Mononuclear cell (primary cell): ENCODE data around the gene RBM5. TPM values are rescaled to one million over a fixed set of nuclear protein-coding genes. Genes with fewer than 3 reads are reported as not detected.

ENCODE experiments used
- H3K27me3 ChIP-seq: 2 replicates; pipeline ENCODE4 v1.6.0; 2011; ENCODE audit warnings: low read length, control low read depth; ENCODE audit not compliant: insufficient read depth
- H3K4me1 ChIP-seq: 2 replicates; pipeline ENCODE4 v1.5.1; 2011; ENCODE audit warnings: mild to moderate bottlenecking, low read length, control low read depth; ENCODE audit not compliant: insufficient read depth
- H3K4me3 ChIP-seq: 2 replicates; pipeline ENCODE4 v1.5.1; 2011; ENCODE audit warnings: mild to moderate bottlenecking, low read length, moderate library complexity
- H3K9me3 ChIP-seq: 2 replicates; pipeline ENCODE4 v1.5.1; 2011; ENCODE audit warnings: low read depth, mild to moderate bottlenecking, control low read depth, low read length
- total RNA-seq: library from RNA; depleted of rRNA; stranded (reverse); fragments of >200 nt; gene quantifications from one replicate; pipeline ENCODE4 v1.2.3, GENCODE V29; 2012

RBM5 gene
- total RNA-seq, 1 donor, result 375 TPM

DNA sequence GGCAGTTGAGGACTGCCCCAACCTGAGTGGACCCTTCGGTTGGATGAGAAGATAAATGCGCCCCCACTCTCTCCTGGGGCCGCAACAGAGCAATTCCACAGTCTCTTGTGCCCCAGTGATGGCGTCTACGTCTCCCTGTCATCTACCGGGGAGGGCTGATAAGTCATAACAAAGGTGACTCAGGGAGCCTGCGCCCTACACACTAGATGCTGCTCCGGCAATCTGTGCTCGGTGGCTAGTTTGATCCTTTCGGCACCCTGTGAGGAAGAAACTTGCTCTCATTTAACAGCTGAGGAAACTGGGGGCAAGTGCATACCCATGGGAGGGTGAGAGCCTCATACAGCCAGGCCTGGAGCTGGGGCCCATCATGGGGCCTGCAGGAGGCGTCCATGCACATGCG is 52.3 kb downstream of the RBM5 start:
- no peak overlapping the region for H3K4me3 ChIP-seq

DNA sequence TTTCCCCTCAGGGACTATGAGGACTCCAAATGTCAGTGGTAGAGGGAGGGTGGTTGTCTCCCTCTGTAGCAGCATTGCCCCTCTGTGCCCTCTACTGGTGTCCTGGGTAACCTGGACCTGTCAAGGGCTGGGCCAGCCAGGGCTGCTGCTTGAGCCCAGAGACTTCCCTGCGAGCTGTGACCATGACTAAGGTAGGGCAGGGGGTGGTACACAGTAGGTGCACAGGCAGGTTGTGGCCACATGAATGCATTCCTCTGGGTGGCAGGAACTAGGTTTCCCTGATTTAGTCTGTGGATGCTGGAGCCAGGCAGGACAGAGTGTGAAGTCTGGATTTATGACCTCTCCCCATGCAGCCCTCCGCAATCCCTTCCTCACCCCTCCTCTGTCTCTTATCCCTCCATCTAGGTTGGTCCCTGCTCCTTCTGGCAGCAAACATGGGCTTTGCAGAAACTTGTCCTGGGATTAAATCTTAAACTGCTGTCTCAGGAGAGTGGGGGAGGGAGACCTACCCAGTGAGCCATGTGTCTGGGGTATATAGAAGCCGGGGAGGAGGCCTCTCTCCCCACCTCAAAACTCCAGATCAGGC is 57.7 kb downstream of the RBM5 start:
- no peak overlapping the region for H3K4me3 ChIP-seq
- H3K27me3 ChIP-seq, result no peaks in the 10 kb centered on the region
- no peaks in the 10 kb centered on the region for H3K9me3 ChIP-seq
- H3K4me1 ChIP-seq, result peaks cover 7% of the 10 kb centered on the region

More for the DNA sequence above, 52.3 kb downstream of the RBM5 start:
- H3K9me3 ChIP-seq, result no peaks in the 10 kb centered on the region
- peaks cover 16% of the 10 kb centered on the region for H3K4me1 ChIP-seq
- no peaks in the 10 kb centered on the region for H3K27me3 ChIP-seq

DNA sequence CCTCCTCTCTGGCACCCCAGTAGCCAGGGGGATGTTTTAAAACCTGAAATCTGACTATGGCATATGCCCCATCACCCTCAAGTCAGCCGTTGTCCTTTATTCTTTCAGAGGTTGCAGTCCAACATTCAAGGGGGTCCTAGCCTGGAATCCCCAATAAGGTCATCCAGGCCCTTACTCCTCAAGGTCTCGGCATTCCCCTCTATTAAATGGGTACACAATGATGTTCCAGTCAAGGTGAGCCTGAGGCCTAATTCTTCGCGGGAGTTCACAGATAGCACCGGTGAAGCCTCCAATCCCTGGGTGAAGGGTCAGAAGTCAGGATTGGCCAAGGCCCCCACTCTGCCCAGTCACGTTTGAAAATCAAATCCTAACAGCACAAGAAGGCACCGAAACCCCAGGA is 58.3 kb downstream of the RBM5 start:
- no peaks in the 10 kb centered on the region for H3K9me3 ChIP-seq
- H3K4me3 ChIP-seq, result no peak overlapping the region
- H3K4me1 ChIP-seq, result peaks cover 7% of the 10 kb centered on the region
- no peaks in the 10 kb centered on the region for H3K27me3 ChIP-seq

DNA sequence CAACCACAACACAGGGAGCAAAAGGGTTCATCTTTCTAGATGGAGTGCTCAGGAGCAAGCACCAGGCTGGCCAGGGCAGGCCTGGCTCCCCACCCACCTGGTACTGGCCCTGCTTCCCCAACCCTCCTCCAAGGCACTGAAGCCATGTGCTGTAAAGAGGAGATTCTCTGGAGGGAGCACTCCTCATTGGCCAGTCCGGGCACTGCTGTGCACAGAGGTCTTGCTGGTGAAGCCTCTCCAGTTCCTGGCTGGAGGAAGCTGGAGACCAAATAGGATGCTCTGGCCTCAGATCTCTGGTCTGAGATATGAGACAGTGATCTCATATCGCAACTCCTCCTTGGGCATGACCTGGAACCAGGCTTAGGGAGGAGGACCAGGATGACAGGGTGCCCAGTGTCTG is 58.7 kb downstream of the RBM5 start:
- no peaks in the 10 kb centered on the region for H3K9me3 ChIP-seq
- no peak overlapping the region for H3K4me3 ChIP-seq
- no peaks in the 10 kb centered on the region for H3K27me3 ChIP-seq
- H3K4me1 ChIP-seq, result peaks cover 7% of the 10 kb centered on the region

DNA sequence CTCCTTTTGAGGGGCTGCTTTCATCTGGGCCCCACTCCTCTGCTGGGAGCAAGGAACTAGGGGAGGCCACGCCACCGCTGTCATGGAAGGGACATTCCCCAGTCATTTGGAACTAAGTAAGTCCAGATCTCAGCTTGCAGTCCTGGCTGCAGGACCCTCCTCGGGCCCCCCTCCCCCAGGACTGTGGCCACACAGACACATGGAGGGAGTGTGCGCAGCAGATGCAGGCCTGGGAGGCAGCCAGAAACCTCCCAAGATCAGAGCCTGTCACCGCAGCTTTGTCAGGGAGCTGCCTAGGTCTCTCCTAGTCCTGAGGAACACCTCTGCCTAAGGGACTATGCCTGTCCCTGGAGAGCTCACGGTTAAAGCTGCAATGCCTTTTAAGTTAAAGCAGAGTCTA is 59.1 kb downstream of the RBM5 start:
- H3K9me3 ChIP-seq, result no peaks in the 10 kb centered on the region
- H3K4me3 ChIP-seq, result no peak overlapping the region
- no peaks in the 10 kb centered on the region for H3K27me3 ChIP-seq
- peaks cover 7% of the 10 kb centered on the region for H3K4me1 ChIP-seq

DNA sequence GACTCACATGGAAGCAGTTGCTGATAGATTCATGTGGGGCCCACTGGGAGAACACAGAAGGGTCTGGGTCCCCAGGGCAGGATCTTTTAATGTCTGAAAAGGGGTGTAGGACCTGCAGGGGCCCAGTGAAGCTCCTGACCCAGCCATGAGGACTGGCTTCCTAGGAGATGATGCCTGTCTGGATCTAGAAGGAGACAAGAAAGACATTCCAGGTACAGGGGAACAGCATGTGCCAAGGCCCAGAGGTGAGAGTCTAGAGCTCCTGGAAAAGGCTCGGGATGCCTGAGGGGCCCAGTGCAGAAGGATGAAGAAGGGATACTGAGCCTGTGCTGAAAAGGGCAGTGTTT is 61.7 kb downstream of the RBM5 start:
- peaks cover 8% of the 10 kb centered on the region for H3K4me1 ChIP-seq
- no peaks in the 10 kb centered on the region for H3K9me3 ChIP-seq
- H3K4me3 ChIP-seq, result no peak overlapping the region
- peaks cover 13% of the 10 kb centered on the region for H3K27me3 ChIP-seq

DNA sequence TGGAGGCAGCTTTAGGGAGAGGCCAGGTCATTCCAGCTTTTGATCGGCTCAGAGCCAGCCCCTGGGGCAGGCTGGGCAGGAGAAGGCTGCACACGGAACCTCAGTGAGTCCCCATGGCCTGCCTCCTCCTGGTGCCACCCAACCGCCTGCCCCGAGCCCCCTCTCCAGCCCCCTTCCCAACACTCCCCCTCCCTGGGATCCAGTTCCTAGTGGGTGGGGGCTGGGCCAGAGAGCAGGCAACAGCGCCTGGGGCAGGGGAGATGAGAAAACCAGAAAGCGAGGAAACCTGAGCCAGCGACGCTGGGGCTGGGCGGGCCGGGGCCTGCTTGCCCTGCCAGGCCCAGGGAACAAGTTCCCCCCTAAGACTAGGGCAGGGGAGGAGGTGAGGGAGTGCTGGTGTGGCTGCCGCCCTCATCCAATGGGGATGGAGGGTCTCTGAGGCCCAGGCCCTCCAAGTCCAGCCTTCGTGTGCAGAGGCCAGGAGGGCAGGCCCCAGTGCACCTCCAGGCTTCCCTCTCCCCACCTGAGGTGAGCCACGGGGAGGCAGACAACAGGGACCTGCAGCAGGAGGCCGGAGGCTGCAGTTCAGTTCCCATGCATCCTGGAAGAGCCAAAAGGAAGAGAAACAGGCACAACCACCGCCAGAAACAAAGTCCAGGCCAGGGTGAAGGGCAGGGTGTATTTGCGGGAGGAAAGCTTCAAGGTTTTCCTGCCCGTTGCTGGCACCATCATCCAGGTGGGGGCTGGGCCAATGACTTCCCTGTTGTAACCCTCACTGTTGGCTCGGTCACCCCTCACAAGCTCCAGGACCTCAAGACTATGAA is 62.4 kb downstream of the RBM5 start:
- no peaks in the 10 kb centered on the region for H3K9me3 ChIP-seq
- H3K27me3 ChIP-seq, result peaks cover 20% of the 10 kb centered on the region
- H3K4me1 ChIP-seq, result peaks cover 14% of the 10 kb centered on the region
- no peak overlapping the region for H3K4me3 ChIP-seq

DNA sequence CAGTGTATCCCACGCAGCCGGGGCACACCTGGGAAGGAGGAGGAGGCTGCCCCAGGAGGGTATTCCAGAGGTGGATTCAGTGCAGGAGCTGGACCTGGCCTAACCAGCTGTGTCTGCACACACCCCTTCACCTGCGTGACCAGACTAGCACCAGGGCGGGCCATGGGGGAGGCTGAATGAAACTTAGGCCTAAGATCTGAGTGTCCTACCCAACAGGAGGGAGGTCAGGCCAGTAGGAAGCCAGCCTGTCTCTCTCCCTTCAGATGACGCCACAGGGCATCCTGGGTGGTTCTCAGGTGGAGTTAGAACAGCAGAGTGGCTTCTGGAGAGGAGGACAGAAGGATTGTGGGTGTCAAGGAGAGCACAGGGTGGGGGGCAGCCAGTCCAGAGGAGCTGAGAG is 63.0 kb downstream of the RBM5 start:
- H3K27me3 ChIP-seq, result peaks cover 27% of the 10 kb centered on the region
- peaks cover 14% of the 10 kb centered on the region for H3K4me1 ChIP-seq
- H3K9me3 ChIP-seq, result no peaks in the 10 kb centered on the region
- no peak overlapping the region for H3K4me3 ChIP-seq

DNA sequence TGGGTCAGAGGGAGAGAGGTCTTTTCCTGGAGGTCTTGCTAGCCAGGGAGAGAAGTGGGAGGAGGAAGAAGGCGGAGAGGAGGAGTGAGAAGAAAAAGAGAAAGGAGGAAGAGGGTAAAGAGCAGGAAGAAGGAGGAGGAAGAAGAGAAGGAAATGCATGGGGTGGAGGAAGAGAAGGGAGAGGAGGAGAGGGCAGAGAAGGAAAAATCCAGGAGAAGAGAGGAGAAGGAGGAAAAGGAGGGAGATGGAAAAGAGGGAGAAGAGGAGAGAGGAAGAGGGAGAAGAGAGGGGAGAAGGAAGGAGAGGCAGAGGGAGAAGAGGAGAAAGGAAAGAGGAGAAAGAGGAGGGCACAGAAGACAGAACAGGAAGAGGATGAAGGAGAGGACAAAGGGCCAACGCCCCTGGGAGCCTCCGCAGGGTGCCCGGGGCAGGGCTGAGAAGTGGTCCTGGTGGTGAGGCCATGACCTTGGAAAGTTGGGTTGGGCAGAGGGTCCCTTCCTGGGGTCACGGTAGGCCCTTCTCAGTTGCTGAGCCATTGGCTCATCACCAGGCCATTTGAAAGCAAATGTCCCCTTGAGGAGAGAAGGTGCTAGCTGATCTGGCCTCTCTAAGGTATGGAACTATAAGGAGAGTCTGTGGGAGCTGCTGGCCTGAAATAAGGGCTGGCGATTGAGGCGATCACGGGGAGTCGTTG is 65.2 kb downstream of the RBM5 start:
- H3K9me3 ChIP-seq, result no peaks in the 10 kb centered on the region
- no peak overlapping the region for H3K4me3 ChIP-seq
- H3K4me1 ChIP-seq, result peaks cover 14% of the 10 kb centered on the region
- peaks cover 30% of the 10 kb centered on the region for H3K27me3 ChIP-seq

DNA sequence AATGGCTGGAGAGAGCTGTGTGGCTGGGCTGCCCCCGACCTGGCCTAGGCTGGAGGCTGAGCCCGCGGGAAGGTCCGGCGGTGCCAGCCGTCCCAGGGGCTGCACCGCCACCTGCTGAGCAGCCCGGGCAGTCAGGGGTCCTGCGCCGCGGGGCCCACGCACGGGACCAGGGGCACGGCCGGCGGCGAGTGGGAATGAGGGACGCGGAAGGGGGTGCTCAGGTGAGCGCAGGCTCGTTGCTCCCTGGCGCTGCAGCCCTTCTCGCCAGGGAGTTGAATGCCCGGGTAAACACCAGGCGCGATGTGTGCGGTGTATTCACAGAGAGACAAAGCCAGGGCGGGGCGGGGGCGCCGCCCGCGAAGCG is 65.7 kb downstream of the RBM5 start:
- Histone ChIP-seq H3K9me3 (no peaks in the 10 kb centered on the region), H3K27me3 (peaks cover 30% of the 10 kb centered on the region), H3K4me1 (peaks cover 14% of the 10 kb centered on the region), H3K4me3 (no peak overlapping the region)

DNA sequence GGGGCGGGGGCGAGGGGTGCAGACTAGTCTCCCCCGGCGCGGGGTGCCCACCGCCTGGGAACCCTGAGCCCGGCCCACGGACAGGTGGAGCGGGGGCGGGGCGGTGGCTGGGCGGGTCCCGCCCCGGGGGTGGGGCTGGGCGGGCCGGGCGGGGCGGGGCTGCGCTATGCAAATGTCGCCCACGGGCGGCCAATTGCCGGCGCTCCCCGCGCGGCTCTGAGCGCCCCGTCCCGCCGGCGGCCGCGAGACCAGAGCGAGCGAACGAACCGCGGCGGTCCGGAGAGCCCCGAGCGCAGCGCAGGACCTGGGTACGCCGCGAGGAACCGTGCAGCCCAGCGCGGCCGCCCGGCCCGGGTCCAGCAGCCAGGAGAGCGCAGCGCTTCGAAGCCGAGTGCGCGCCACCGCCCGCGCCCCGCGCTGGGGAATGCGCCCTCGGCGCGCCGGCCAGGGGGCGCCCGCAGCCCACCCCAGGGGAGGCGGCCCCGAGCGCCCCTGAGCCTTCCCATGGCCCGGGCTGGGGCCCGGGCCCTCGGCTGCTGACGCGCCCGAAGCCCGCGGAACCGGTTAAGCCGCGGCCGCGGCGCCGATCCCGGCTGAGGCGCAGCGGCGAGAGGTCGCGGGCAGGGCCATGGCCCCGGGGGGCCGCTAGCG is 66.2 kb downstream of the RBM5 start, which contains the start of gene SEMA3F:
TSS of gene SEMA3F (plus strand) at position 485 of the 651 bp plus-strand sequence. CDS start 4,299 bp downstream, outside the sequence.
- H3K4me1 ChIP-seq, result peaks cover 14% of the 10 kb centered on the region
- no peaks in the 10 kb centered on the region for H3K9me3 ChIP-seq
- H3K4me3 ChIP-seq, result peak within 1 kb of the TSS; percentile 35
- H3K27me3 ChIP-seq, result peaks cover 30% of the 10 kb centered on the region

DNA sequence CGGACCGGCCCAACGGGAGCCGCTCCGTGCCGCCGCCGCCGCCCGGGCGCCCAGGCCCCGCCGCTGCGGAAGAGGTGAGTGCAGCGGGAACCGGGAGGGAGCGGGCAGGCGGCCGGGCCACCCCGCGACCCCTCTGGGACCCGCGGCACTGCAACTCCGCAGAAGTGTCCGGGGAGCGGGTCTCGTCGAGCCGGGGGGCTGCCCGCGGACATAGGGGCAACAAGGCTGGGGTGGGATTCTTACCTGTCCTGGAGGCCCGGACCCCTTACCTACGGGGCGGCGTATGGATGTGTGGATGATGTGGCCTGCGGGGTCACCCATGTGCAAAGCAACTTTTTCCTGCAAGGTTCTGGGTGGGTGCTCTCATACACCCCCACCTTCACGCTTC is 66.8 kb downstream of the RBM5 start:
- Histone ChIP-seq H3K9me3 (no peaks in the 10 kb centered on the region), H3K27me3 (peaks cover 30% of the 10 kb centered on the region), H3K4me3 (no peak overlapping the region), H3K4me1 (peaks cover 14% of the 10 kb centered on the region)

DNA sequence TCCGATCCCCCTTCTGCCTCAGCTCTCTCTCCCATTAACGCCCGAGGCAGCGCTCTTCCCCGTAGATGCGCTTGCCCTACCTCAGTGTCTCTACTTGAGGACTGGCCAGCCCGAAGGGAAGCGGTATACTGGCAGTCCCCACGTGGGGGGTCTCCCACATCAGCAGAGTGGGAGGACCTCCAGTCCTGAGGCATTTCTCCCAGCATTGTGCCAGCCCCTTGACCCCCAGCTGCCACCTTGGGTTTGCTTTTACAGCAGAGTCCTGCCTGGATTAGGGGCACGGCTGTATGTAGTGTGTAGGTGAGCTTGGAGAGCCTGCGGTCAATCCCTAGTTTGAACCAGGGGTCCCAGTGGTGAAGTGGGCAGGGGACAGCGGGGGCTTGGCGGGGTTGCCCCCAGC is 67.2 kb downstream of the RBM5 start:
- H3K27me3 ChIP-seq, result peaks cover 30% of the 10 kb centered on the region
- no peak overlapping the region for H3K4me3 ChIP-seq
- H3K9me3 ChIP-seq, result no peaks in the 10 kb centered on the region
- H3K4me1 ChIP-seq, result peaks cover 14% of the 10 kb centered on the region

DNA sequence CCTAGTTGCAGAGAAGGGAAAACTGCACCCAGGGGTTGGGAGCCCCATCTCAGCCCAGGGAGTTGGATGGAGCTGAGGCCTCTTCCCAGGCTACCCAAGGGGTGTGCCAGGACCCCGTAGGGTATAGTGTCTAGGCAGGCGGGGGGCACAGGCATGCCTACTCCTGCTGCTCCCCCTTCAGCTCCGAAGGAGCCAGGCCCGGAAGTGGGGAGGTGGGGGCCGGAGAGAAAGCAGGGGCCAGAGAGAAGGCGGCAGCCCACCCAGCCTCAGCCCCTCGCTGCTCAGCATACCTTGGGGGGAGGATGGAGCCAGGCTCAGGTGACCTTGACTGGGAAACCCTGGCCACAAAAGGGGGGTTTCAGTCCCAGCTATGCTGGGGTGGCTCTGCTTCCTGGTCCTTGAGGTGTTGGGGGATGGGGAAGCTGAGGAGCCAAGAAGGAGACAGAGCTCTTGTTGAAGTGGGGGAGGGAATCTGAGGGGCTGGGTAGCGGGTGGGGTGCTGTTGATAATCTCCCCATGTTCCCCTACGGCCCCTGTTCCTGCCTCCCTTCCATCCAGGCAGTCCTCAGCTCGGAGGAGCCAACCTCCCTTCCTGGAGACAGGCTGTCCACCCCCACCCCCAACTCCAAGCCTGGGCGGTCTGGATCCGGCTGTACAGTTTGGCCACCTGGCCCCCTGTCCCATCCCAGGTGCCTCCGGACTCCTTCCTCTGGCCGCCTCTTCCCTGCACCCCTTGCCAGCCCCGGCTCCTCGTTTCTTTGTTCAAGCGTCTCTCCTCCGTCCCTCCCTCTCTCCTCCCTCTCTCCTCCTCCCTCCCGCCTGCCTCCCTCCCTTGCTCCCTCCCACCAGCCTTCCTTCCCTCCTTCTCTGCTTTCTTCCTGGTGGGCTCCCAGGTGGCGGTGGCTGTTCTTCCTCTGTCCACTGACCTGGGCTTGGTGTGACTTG is 68.1 kb downstream of the RBM5 start:
- Histone ChIP-seq H3K4me3 (no peak overlapping the region), H3K9me3 (no peaks in the 10 kb centered on the region), H3K27me3 (peaks cover 30% of the 10 kb centered on the region)

More for the DNA sequence above, 68.1 kb downstream of the RBM5 start:
- peaks cover 14% of the 10 kb centered on the region for H3K4me1 ChIP-seq
